Hepatic stellate cell (primary cell): ENCODE data around the gene PCBP1.
"Not testable (repeated sequence)": the region's sequence is repeated elsewhere in the genome, so short reads cannot be mapped to it uniquely, and the experiment has no call there.

Source experiments
- DNase-seq: peaks from one replicate; pipeline ENCODE4 v3.0.0; 2011; ENCODE audit warnings: low spot score

The PCBP1 gene

GRCh38 chr2:70086838-70087701 is at the start of gene PCBP1:
Gene PCBP1 (plus strand): TSS chr2:70087477. CDS start chr2:70087744, 267 bp downstream.
- DNase-seq, result peak; percentile 95

GRCh38 chr2:70039366-70039765 is 47.9 kb upstream of the PCBP1 start:
- no peak for DNase-seq

GRCh38 chr2:70041663-70042062 is 45.6 kb upstream of the PCBP1 start:
- no peak for DNase-seq

GRCh38 chr2:70042246-70042645 is 45.0 kb upstream of the PCBP1 start:
- DNase-seq, result no peak

- no peak for DNase-seq
Observed at GRCh38 chr2:70043252-70043875, 43.9 kb upstream of the PCBP1 start.

- DNase-seq, result no peak
Observed at GRCh38 chr2:70044290-70045040, 42.8 kb upstream of the PCBP1 start.

GRCh38 chr2:70045405-70045804 is 41.9 kb upstream of the PCBP1 start:
- no peak for DNase-seq

GRCh38 chr2:70045932-70046331 is 41.3 kb upstream of the PCBP1 start:
- no peak for DNase-seq

GRCh38 chr2:70046534-70046933 is 40.7 kb upstream of the PCBP1 start:
- DNase-seq, result no peak

GRCh38 chr2:70047451-70047850 is 39.8 kb upstream of the PCBP1 start:
- no peak for DNase-seq

GRCh38 chr2:70049255-70049654 is 38.0 kb upstream of the PCBP1 start:
- DNase-seq, result no peak

GRCh38 chr2:70050631-70051425 is 36.4 kb upstream of the PCBP1 start:
- DNase-seq, result no peak

GRCh38 chr2:70055259-70055658 is 32.0 kb upstream of the PCBP1 start:
- DNase-seq, result not testable (repeated sequence)

- DNase-seq, result no peak
Observed at GRCh38 chr2:70061317-70061716, 26.0 kb upstream of the PCBP1 start.

- DNase-seq, result no peak
Observed at GRCh38 chr2:70062270-70062669, 25.0 kb upstream of the PCBP1 start.

- DNase-seq, result no peak
Observed at GRCh38 chr2:70068119-70068518, 19.2 kb upstream of the PCBP1 start.

- no peak for DNase-seq
Observed at GRCh38 chr2:70069049-70069448, 18.2 kb upstream of the PCBP1 start.

- peak; percentile 90 for DNase-seq
Observed at GRCh38 chr2:70070542-70071268, 16.6 kb upstream of the PCBP1 start.

GRCh38 chr2:70073493-70073892 is 13.8 kb upstream of the PCBP1 start:
- no peak for DNase-seq

GRCh38 chr2:70078384-70078783 is 8.9 kb upstream of the PCBP1 start:
- no peak for DNase-seq

- DNase-seq, result no peak
Observed at GRCh38 chr2:70080610-70081200, 6.6 kb upstream of the PCBP1 start.
